Measurements from ENCODE around the gene CAND2. TPM values are rescaled to one million over a fixed set of nuclear protein-coding genes. Genes with fewer than 3 reads are reported as not detected.

Gene CAND2
- total and polyA plus RNA-seq, 2 experiments from 2014 or later, result 5.6 to 20.5 TPM

DNA sequence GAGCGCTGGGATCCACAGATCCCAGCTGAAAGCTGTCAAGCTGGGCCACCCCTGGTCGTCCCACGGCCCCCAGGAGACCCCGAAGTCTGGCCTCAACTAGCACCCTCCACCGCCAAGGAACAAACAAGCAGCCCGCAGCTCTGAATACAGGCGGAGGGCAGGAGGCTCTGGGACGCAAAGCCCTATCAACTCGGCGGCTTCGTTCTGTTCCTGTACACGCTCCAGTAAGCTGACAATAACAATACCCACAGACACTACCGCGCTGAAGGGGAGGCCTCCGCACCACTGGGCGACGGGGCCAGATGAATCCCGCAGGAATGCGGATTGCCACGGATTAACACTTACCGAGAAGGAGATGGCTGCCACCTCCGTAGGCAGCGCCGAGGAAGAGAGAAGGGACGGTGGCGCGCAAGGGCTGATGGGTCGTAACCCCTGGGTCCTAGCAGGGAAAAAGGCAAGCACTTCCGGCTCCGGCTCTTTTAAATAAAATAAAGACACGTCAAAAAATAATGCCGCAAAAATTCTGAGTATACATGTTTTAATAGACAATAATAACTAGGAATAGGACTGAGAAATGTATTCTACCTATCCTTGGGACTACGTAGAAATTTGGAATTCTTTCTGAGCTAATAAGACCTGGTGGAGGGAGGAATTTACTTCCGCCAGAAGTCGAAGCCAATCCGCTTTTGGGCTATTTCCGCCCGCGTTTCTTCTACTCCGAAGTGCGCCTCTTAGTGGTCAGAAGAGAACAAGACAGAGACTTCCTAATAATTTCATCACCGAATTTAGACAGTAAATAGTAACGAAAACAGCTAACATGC lies 44.9 kb downstream of the CAND2 start, which contains the start of gene RPL32:
Gene RPL32, minus strand, starts transcription at position 417 of the 821 bp plus-strand sequence. CDS start 1,328 bp downstream, outside the sequence.
- no peak for TF ChIP-seq EZH2phosphoT487 (IDR thresholded peaks at IDR 0.05; ENCODE audit: unreplicated experiment)
- TF ChIP-seq, protein P1, sequence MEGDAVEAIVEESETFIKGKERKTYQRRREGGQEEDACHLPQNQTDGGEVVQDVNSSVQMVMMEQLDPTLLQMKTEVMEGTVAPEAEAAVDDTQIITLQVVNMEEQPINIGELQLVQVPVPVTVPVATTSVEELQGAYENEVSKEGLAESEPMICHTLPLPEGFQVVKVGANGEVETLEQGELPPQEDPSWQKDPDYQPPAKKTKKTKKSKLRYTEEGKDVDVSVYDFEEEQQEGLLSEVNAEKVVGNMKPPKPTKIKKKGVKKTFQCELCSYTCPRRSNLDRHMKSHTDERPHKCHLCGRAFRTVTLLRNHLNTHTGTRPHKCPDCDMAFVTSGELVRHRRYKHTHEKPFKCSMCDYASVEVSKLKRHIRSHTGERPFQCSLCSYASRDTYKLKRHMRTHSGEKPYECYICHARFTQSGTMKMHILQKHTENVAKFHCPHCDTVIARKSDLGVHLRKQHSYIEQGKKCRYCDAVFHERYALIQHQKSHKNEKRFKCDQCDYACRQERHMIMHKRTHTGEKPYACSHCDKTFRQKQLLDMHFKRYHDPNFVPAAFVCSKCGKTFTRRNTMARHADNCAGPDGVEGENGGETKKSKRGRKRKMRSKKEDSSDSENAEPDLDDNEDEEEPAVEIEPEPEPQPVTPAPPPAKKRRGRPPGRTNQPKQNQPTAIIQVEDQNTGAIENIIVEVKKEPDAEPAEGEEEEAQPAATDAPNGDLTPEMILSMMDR (conservative IDR thresholded peaks at IDR 0.05; ENCODE audit: low read depth in 2 of 2), result peak; percentile 79 to 86
- peak; percentile 99 for TF ChIP-seq POLR2AphosphoS5 (IDR thresholded peaks at IDR 0.05; ENCODE audit: low read depth)
- TF ChIP-seq, protein P2, sequence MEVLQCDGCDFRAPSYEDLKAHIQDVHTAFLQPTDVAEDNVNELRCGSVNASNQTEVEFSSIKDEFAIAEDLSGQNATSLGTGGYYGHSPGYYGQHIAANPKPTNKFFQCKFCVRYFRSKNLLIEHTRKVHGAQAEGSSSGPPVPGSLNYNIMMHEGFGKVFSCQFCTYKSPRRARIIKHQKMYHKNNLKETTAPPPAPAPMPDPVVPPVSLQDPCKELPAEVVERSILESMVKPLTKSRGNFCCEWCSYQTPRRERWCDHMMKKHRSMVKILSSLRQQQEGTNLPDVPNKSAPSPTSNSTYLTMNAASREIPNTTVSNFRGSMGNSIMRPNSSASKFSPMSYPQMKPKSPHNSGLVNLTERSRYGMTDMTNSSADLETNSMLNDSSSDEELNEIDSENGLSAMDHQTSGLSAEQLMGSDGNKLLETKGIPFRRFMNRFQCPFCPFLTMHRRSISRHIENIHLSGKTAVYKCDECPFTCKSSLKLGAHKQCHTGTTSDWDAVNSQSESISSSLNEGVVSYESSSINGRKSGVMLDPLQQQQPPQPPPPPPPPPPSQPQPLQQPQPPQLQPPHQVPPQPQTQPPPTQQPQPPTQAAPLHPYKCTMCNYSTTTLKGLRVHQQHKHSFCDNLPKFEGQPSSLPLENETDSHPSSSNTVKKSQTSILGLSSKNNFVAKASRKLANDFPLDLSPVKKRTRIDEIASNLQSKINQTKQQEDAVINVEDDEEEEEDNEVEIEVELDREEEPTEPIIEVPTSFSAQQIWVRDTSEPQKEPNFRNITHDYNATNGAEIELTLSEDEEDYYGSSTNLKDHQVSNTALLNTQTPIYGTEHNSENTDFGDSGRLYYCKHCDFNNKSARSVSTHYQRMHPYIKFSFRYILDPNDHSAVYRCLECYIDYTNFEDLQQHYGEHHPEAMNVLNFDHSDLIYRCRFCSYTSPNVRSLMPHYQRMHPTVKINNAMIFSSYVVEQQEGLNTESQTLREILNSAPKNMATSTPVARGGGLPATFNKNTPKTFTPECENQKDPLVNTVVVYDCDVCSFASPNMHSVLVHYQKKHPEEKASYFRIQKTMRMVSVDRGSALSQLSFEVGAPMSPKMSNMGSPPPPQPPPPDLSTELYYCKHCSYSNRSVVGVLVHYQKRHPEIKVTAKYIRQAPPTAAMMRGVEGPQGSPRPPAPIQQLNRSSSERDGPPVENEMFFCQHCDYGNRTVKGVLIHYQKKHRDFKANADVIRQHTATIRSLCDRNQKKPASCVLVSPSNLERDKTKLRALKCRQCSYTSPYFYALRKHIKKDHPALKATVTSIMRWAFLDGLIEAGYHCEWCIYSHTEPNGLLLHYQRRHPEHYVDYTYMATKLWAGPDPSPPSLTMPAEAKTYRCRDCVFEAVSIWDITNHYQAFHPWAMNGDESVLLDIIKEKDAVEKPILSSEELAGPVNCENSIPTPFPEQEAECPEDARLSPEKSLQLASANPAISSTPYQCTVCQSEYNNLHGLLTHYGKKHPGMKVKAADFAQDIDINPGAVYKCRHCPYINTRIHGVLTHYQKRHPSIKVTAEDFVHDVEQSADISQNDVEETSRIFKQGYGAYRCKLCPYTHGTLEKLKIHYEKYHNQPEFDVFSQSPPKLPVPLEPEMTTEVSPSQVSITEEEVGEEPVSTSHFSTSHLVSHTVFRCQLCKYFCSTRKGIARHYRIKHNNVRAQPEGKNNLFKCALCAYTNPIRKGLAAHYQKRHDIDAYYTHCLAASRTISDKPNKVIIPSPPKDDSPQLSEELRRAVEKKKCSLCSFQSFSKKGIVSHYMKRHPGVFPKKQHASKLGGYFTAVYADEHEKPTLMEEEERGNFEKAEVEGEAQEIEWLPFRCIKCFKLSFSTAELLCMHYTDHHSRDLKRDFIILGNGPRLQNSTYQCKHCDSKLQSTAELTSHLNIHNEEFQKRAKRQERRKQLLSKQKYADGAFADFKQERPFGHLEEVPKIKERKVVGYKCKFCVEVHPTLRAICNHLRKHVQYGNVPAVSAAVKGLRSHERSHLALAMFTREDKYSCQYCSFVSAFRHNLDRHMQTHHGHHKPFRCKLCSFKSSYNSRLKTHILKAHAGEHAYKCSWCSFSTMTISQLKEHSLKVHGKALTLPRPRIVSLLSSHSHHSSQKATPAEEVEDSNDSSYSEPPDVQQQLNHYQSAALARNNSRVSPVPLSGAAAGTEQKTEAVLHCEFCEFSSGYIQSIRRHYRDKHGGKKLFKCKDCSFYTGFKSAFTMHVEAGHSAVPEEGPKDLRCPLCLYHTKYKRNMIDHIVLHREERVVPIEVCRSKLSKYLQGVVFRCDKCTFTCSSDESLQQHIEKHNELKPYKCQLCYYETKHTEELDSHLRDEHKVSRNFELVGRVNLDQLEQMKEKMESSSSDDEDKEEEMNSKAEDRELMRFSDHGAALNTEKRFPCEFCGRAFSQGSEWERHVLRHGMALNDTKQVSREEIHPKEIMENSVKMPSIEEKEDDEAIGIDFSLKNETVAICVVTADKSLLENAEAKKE (CRISPR knock-in tag; IDR thresholded peaks at IDR 0.05), result no peak
- TF ChIP-seq, protein P3, sequence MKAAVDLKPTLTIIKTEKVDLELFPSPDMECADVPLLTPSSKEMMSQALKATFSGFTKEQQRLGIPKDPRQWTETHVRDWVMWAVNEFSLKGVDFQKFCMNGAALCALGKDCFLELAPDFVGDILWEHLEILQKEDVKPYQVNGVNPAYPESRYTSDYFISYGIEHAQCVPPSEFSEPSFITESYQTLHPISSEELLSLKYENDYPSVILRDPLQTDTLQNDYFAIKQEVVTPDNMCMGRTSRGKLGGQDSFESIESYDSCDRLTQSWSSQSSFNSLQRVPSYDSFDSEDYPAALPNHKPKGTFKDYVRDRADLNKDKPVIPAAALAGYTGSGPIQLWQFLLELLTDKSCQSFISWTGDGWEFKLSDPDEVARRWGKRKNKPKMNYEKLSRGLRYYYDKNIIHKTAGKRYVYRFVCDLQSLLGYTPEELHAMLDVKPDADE (IDR thresholded peaks at IDR 0.05), result peak; percentile 89
- H3K4me3 ChIP-seq, result peak within 1 kb of the TSS; percentile 94
- peaks cover 12% of the 10 kb centered on the region for H3K9me3 Mint-ChIP-seq
- peaks cover 21% of the 10 kb centered on the region for H3K27me3 Mint-ChIP-seq (ENCODE audit: insufficient read depth, low read depth, poor library complexity)
- peaks cover 50% of the 10 kb centered on the region for H3K79me2 ChIP-seq (replicated peaks; ENCODE audit: insufficient read depth)
- H4K20me1 ChIP-seq (replicated peaks; ENCODE audit: insufficient read depth), result peaks cover 42% of the 10 kb centered on the region
- H3K9me2 ChIP-seq (ENCODE audit: insufficient read depth), result no peaks in the 10 kb centered on the region
- peak within 1 kb of the TSS; percentile 99 for H3K27ac Mint-ChIP-seq
- ATAC-seq (peak; percentile 87), DNase-seq (ENCODE audit: low spot score) (peak; percentile 98)
- H3K27ac ChIP-seq (ENCODE audit: low read depth), result peak within 1 kb of the TSS; percentile 76
- peak within 1 kb of the TSS; percentile 8; the same call in 1 of the 2 replicates for H2AFZ ChIP-seq
- H3K36me3 Mint-ChIP-seq (ENCODE audit: low read depth), result peaks cover 60% of the 10 kb centered on the region
- peaks cover 39% of the 10 kb centered on the region for H3K4me1 ChIP-seq (ENCODE audit: insufficient read depth)
- peaks cover 43% of the 10 kb centered on the region for H3F3A ChIP-seq (replicated peaks; ENCODE audit: low read depth)
- H3K27me3 ChIP-seq (ENCODE audit: insufficient read depth), result no peaks in the 10 kb centered on the region
- peaks cover 45% of the 10 kb centered on the region for H3K36me3 ChIP-seq (ENCODE audit: insufficient read depth)
- peak within 1 kb of the TSS; percentile 99 for H3K4me3 Mint-ChIP-seq
- H3K4me2 ChIP-seq, result peak within 1 kb of the TSS; percentile 100
- peaks cover 48% of the 10 kb centered on the region for H3K4me1 Mint-ChIP-seq
